Right lobe of liver (tissue), 4 donors: Measurements from ENCODE around the gene PTAR1.

Experiments used
- POLR2A ChIP-seq: fragments of 450-650 bp; IDR thresholded peaks from one replicate; pipeline ENCODE4 v1.6.1; 2017; ENCODE audit warnings: antibody characterized with exemption, mild to moderate bottlenecking
- TF ChIP-seq, protein P1 (sequence below), 4 donors: fragments of 200-600 bp in 3 of 4; fragments of 450-650 bp in 1 of 4; IDR thresholded peaks; one replicate each; pipeline versions ENCODE4 v1.5.1 to v1.8.0; 2016 to 2022; ENCODE audit warnings: antibody characterized with exemption in 4 of 4, mild to moderate bottlenecking in 2 of 4
- donor health status: DM: no; HTN: no; CAD: no.
- donor health status: DM: no; HTN: no; CAD: no.
- donor health status: DM: no; HTN: yes; CAD: no.

DNA sequence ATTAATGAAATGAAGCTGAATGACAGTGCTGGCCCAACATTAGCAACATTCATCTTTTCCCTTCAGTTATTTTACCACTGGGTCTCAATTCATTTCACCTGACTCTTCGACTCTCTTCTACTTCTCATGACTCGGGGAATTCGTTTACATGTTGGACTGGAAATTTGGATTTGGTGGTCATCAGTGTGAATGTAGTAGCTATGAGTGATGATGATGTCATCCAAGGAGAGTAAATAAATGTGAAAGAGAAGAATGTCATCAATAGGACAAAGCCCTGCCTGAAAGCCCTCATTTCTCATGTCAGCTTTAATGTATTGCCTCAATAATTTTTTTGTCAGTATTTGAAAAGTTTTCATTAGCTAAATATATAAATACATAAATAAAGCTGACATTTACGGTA is 38.9 kb upstream of the PTAR1 start:
- TF ChIP-seq, protein P1, sequence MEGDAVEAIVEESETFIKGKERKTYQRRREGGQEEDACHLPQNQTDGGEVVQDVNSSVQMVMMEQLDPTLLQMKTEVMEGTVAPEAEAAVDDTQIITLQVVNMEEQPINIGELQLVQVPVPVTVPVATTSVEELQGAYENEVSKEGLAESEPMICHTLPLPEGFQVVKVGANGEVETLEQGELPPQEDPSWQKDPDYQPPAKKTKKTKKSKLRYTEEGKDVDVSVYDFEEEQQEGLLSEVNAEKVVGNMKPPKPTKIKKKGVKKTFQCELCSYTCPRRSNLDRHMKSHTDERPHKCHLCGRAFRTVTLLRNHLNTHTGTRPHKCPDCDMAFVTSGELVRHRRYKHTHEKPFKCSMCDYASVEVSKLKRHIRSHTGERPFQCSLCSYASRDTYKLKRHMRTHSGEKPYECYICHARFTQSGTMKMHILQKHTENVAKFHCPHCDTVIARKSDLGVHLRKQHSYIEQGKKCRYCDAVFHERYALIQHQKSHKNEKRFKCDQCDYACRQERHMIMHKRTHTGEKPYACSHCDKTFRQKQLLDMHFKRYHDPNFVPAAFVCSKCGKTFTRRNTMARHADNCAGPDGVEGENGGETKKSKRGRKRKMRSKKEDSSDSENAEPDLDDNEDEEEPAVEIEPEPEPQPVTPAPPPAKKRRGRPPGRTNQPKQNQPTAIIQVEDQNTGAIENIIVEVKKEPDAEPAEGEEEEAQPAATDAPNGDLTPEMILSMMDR (IDR thresholded peaks at IDR 0.05): no peak
- TF ChIP-seq POLR2A: no peak
